MG63 (cell line): Measurements from ENCODE around the gene TACC3. TPM values are rescaled to one million over a fixed set of nuclear protein-coding genes. Genes with fewer than 3 reads are reported as not detected.
"Not testable (repeated sequence)": the region's sequence is repeated elsewhere in the genome, so short reads cannot be mapped to it uniquely, and the experiment has no call there.

ENCODE experiments used
- DNase-seq: peaks from one replicate; pipeline ENCODE4 v3.0.0-alpha.2; 2020
- H3K27me3 ChIP-seq: fragments of 250-450 bp; sonication (Bioruptor Pico); 2 replicates; pipeline ENCODE4 v1.5.1; 2020; ENCODE audit warnings: mild to moderate bottlenecking, moderate library complexity
- H3K36me3 ChIP-seq: fragments of 250-450 bp; sonication (Bioruptor Pico); 2 replicates; pipeline ENCODE4 v1.5.1; 2020; ENCODE audit warnings: mild to moderate bottlenecking, moderate library complexity
- H3K4me3 ChIP-seq: fragments of 250-450 bp; sonication (Bioruptor Pico); 2 replicates; pipeline ENCODE4 v1.5.1; 2020; ENCODE audit warnings: mild to moderate bottlenecking, moderate library complexity
- H3K9me3 ChIP-seq: fragments of 250-450 bp; sonication (Bioruptor Pico); 2 replicates; pipeline ENCODE4 v1.5.1; 2020; ENCODE audit warnings: mild to moderate bottlenecking, moderate library complexity
- total RNA-seq: library from RNA; depleted of rRNA; stranded (reverse); fragments of >200 nt; shearing (Covaris generic); gene quantifications from 2 replicates; pipeline ENCODE4 v1.2.3, GENCODE V29; 2014; ENCODE audit warnings: low replicate concordance

Gene TACC3
- total RNA-seq, 1 experiment from 2014 or later = 67.1 TPM

- DNase-seq = no peak
- Histone ChIP-seq H3K4me3 (no peak overlapping the region), H3K9me3 (no peaks in the 10 kb centered on the region), H3K36me3 (peaks cover 43% of the 10 kb centered on the region), H3K27me3 (no peaks in the 10 kb centered on the region)
These were observed 29.5 kb upstream of the TACC3 start for GRCh38 chr4:1691737-1692373.

- DNase-seq = peak; percentile 35
- Histone ChIP-seq H3K27me3 (no peaks in the 10 kb centered on the region), H3K9me3 (no peaks in the 10 kb centered on the region), H3K36me3 (peaks cover 43% of the 10 kb centered on the region), H3K4me3 (no peak overlapping the region)
These were observed 28.0 kb upstream of the TACC3 start for GRCh38 chr4:1693131-1693896.

- Histone ChIP-seq H3K4me3 (no peak overlapping the region), H3K36me3 (peaks cover 47% of the 10 kb centered on the region), H3K27me3 (no peaks in the 10 kb centered on the region), H3K9me3 (no peaks in the 10 kb centered on the region)
- DNase-seq = no peak
These were observed 25.4 kb upstream of the TACC3 start for GRCh38 chr4:1695913-1696312.

- H3K27me3 ChIP-seq, H3K9me3 ChIP-seq, H3K4me3 ChIP-seq, DNase-seq: not testable (repeated sequence)
- H3K36me3 ChIP-seq = peaks cover 56% of the 10 kb centered on the region
These were observed 19.6 kb upstream of the TACC3 start for GRCh38 chr4:1701671-1702070.

DNA sequence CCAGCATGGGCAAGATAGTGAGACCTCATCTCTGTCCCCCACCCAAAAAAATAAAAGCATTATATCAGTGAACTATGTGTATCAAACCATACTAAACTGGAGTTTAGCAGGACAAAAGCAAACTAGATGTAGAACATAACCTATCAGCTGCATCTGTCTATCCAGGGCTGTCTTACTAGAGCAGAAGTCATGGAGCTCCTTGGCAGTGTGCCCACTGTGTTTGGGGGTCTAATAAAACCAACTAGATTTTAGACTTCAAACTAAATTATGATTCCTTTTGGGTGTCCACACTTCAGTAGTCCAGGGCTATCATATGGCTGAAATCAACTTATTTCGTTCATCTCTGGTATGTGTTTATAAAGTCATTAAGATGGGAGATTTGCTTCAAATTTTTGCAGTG lies 17.5 kb upstream of the TACC3 start:
- DNase-seq = no peak
- Histone ChIP-seq H3K36me3 (peaks cover 56% of the 10 kb centered on the region), H3K9me3 (no peaks in the 10 kb centered on the region), H3K27me3 (no peaks in the 10 kb centered on the region), H3K4me3 (no peak overlapping the region)

- no peak for DNase-seq
- peaks cover 60% of the 10 kb centered on the region for H3K36me3 ChIP-seq
- H3K9me3 ChIP-seq = no peaks in the 10 kb centered on the region
- H3K27me3 ChIP-seq = no peaks in the 10 kb centered on the region
- H3K4me3 ChIP-seq = no peak overlapping the region
These were observed 15.6 kb upstream of the TACC3 start for GRCh38 chr4:1705732-1706131.

DNA sequence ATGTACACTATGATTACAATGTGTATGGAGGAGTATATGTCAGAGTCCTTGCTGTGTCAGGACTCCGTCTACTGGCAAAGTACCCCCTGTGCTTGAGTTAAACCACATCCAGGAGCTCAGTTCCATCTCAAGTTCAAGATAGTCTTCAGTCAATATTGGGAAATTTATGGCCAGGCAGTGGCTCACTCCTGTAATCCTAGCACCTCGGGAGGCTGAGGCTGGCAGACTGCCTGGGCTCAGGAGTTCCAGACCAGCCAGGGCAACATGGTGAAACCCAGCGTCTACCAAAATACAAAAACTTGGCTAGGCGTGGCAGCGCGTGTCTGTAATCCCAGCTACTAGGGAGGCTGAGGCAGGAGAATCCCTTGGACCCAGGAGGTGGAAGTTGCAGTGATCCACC lies 15.0 kb upstream of the TACC3 start:
- Histone ChIP-seq H3K4me3 (no peak overlapping the region), H3K9me3 (no peaks in the 10 kb centered on the region), H3K36me3 (peaks cover 60% of the 10 kb centered on the region), H3K27me3 (no peaks in the 10 kb centered on the region)
- DNase-seq = no peak

- no peak for DNase-seq
- Histone ChIP-seq H3K27me3 (no peaks in the 10 kb centered on the region), H3K4me3 (no peak overlapping the region), H3K9me3 (no peaks in the 10 kb centered on the region), H3K36me3 (peaks cover 42% of the 10 kb centered on the region)
These were observed 12.7 kb upstream of the TACC3 start for GRCh38 chr4:1708581-1708980.

- peak overlapping the region; percentile 64 for H3K4me3 ChIP-seq
- DNase-seq = no peak
These were observed 10.2 kb upstream of the TACC3 start for GRCh38 chr4:1711055-1711570.

DNA sequence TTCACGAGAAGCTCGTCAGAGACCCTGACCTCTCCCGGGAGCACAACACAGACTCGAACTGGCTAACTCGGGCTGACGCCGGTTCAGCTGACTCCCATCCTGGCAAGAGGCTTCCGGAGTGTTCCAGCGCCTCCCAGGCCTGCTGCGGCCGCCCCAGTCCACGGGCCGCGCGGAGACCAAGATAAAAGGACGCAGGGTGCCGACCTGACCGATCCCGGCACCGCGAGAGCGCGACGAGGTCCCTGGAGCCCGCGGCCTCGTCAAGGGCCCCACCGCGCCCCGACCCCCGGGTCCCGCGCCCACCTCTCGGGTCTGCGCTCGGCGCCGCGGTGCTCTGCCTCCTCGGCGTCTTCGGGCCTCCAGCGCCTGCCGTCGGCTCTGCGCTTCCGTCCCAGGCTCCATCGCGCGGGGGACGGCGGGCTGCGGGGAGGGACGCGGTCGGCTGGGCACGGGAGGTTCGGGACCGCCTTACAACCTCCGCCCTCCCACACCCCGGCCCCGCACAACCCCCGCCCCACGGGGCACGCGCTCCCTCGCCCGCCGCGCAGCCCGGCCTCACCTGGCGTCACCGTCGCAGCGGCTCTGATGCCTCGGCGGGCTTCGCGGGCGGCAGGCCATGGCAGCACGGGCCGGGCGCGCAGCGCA lies 9.6 kb upstream of the TACC3 start:
- no peaks in the 10 kb centered on the region for H3K9me3 ChIP-seq
- H3K4me3 ChIP-seq = peak overlapping the region; percentile 64
- no peak for DNase-seq
- H3K36me3 ChIP-seq = peaks cover 17% of the 10 kb centered on the region
- H3K27me3 ChIP-seq = no peaks in the 10 kb centered on the region

More at GRCh38 chr4:1711055-1711570, 10.2 kb upstream of the TACC3 start:
- H3K27me3 ChIP-seq = no peaks in the 10 kb centered on the region
- H3K36me3 ChIP-seq = peaks cover 22% of the 10 kb centered on the region
- H3K9me3 ChIP-seq = no peaks in the 10 kb centered on the region

DNA sequence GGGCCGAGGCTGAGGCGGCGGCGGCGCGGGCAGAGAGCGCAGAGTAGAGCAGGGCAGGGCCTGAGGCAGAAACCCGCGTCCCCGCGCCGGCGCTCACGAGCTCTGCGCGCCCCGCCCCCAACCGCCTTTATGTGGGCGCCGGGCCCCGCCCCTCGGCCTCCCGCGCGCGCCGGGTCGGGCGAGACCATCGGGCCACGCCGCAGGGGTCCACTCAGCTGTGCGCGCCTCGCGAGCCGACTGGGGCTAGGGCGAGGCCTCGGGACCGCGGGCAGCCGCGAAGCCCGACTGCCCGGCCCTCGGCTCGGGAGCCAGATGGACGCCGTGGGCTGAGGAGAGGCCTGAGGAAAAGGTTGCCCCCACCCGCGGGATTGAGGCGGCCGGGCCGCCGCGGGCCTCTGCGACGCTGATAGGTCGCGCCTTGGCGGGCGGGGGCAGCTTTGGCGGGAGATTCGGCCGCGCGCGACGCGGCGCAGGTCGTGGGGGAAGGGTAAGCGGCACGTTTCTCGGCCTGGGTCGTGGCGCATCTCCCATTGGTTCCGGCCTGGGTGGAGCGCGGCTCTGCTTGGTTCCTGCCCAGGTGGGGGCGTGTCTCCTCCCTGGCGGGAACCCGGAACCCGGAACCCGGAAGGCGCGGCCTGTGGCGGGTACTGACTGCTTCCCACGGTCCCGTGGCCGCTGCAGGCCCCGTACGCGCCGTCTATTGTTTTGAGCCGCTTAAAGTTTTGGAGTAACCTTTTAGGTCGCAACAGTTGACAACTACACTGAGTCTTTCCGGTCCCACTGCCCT lies 8.9 kb upstream of the TACC3 start, which contains the start of gene SLBP:
TSS of gene SLBP (minus strand) at position 104 of the 787 bp plus-strand sequence. CDS start 131 bp downstream, outside the sequence.
- Histone ChIP-seq H3K27me3 (no peaks in the 10 kb centered on the region), H3K36me3 (peaks cover 17% of the 10 kb centered on the region)

DNA sequence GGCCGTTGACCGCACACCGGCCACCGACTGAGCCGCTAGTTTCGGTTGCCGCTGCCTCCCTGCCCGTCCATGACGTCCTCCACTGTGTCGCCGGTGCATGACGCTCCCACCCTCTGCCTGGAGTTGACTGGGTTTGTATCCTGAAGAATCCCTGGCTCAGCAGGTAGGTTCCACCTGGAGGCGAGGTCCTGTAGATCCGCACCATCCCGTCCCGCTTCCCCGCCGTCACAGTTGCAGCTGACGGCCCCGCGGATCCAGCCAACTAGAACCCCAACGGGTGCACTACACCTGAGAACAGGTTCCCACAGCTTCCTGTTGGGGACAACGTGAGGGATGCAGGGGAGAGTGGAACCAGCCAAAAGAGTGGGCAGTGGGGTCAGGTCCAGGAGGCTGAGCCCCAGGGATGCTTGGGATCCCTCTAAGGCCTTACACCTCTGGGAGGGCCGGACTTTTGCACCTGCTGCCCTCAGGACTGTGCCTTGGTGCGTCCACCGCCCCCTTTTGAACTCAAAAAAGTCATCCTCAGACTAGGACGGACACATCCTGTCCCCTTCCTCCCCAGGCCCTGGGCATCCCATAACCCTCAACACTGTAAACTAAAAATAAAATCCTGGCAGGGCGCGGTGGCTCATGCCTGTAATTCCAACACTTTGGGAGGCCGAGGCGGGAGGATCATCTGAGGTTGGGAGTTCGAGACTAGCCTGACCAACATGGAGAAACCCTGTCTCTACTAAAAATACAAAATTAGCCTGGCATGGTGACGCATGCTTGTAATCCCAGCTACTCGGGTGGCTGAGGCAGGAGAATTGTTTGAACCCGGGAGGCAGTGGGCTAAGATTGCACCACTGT lies 8.1 kb upstream of the TACC3 start:
- no peak for DNase-seq
- H3K4me3 ChIP-seq = peak overlapping the region; percentile 64

More for the DNA sequence above, 8.9 kb upstream of the TACC3 start, which contains the start of gene SLBP:
- Histone ChIP-seq H3K9me3 (no peaks in the 10 kb centered on the region), H3K4me3 (peak within 1 kb of the TSS; percentile 64)
- peak; percentile 93 for DNase-seq

GRCh38 chr4:1714303-1715001 lies 6.9 kb upstream of the TACC3 start:
- Histone ChIP-seq H3K36me3 (peaks cover 11% of the 10 kb centered on the region), H3K9me3 (no peaks in the 10 kb centered on the region), H3K4me3 (peak overlapping the region; percentile 64), H3K27me3 (no peaks in the 10 kb centered on the region)
- DNase-seq = no peak

More for the DNA sequence above, 8.1 kb upstream of the TACC3 start:
- H3K27me3 ChIP-seq = no peaks in the 10 kb centered on the region
- H3K36me3 ChIP-seq = peaks cover 15% of the 10 kb centered on the region
- H3K9me3 ChIP-seq = no peaks in the 10 kb centered on the region

- DNase-seq = no peak
- Histone ChIP-seq H3K36me3 (peaks cover 6% of the 10 kb centered on the region), H3K27me3 (no peaks in the 10 kb centered on the region), H3K9me3 (no peaks in the 10 kb centered on the region), H3K4me3 (no peak overlapping the region)
These were observed 6.1 kb upstream of the TACC3 start for GRCh38 chr4:1715002-1715758.
